GM18907 (cell line): ENCODE data around the gene OLFML2A.

ENCODE experiments used
- ATAC-seq: cut with Tn5 transposase; IDR thresholded peaks from one replicate; pipeline ENCODE4 v1.9.1; 2021; ENCODE audit warnings: mild to moderate bottlenecking, moderate library complexity; ENCODE audit not compliant: unreplicated experiment

The OLFML2A gene

DNA sequence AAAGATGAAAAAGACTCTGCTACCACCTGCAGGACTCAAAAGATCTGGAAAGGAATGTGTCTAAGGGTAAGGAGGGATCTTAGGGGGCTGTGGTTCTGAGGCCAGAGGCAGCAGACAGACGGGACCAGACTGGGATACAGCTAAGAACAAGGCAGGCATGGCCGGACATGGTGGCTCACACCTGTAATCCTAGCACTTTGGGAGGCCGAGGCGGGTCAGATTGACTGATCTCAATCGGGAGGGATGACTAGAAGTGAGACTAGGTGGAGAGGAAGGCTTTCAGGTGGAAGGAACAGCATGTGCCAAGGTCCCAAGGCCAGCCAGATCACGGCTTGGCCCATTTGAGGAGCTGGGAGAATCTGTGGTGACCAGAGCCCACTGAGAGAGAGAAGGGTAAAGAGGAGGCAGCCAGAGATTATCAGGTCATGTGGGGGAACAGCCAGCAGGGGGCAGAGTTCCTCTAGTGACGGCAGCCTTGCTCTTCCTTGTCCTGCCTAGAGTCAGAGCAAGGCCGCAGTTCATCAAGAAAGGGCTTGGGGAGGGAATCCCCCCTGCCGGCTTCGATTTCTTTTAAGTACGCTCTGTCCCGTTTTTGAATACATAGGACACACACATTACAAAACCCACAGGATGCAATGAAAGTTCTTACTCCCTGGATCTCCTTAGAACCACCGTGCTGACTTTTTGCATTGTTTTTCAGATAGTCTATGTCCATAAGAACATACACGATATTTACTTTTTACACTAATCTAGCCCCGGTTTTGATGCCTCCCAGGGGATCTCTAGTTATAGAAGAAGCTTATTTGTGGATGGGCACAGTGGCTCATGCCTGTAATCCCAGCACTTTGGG lies 2.6 kb upstream of the OLFML2A start:
- no peak for ATAC-seq

DNA sequence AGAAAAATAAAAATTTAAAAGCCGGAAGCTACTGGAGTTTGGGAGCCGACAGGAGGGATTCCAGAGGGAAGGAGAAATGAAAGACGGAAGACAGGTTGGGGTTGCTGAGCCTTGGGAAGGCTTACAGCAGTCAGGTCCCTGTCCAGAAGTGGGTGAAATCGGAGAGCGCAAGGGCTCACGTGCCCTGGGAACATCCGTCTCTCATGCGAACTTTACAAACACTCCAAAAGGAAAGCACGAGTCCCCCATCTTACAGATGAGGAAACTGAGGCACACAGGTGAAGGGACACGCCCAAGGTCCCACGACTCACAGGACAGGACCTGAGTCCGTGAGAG lies 347 bp upstream of the OLFML2A start:
- no peak for ATAC-seq

DNA sequence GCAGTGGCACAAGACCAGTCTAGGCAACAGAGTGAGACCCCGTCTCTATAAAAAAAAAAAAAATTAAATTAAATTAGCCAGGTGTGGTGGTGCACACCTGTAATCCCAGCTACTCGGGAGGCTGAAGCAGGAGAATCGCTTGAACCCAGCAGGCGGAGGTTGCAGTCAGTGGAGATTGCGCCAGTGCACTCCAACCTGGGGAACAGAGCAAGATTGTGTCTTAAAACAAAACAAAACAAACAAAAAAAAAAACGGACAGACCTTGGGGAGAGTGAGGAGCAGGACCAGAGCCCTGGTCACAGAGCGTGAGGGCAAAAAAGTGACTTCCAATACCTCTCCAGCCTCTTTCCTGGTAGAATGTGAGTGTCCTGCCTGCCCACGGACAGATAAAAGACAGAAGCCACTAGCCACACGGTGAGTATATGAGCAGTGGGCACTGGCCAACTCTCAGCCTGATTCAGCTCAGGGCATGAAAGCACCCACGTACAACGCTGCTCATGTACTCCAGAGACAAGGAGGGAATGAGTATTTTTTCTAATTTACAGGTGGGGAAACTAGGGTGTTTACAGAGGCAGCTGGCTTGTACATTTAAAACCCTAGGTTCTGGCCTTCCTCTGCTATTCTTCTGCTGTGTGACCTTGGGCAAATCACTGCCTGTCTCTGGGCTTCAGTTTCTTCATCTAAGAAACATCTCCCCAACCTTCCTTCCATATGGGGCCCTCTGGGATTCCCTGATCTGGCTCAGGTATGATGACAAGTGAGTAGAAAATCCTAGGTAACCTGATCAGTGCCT lies 1.8 kb downstream of the OLFML2A start:
- no peak for ATAC-seq

DNA sequence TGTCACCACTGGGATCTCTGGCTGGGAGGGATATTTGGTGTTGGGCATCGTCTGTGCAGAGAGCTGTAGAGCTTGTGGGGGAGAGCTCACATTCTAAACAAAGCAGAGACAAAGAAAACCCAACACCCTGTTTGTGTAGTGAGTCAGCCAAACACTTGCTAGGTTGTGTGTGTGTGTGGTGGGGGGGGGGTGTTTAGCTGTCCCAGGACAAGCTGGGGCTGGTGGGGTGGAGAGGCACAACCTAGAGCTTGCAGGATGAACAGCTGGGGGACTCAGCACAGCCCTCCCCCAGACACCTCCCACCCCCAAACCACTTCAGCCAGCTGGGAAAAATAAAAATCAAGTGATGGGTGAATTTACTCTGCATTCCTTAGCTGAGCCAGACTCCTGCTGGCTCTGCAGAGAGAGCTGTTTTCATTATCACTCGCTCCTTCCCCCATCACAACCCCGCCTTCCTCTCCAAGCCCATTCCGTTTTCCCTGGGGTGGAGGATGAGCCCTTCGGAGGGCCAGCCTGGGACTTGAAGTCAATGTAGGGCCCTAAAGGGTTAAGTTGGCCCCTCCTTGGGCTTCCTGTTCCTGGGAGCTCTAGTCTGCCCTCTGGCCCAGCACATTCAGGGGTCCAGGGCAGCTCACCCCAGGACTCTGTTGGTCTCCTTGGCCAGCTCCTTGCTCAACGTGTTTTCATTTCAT lies 2.6 kb downstream of the OLFML2A start:
- ATAC-seq = no peak

DNA sequence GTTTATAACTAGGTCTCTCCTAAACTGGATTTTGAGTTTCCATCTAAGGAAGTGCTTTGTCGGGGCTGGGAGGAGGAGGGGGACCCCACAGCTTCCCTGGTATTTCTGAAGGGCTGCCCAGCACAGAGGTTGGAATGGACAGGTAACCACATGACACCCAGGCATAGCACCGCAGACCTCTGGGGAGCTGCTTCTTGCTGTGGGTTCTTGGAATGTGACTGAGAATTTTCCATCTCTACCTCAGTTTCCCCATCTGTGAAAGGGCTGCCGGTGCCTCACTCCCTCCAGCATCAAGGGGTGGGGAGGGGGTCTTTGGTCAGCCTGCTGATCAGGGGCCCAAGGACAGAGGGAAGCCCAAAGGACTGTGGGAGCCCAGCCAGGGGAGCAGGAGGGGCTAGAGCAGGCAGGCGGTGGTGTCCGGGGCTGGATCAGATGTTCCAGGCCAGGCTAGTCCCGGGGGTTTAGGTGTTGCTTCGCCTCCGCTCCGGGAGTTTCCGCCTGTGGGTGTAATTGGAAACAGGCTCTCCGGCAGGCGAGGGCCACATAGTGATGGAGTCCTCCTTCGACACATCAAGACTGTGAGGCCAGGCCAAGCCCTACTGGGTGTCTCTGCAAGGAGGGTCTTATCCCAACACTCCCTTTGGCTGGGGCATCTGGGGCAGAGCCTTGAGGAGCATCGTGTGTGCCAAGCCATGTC lies 3.3 kb downstream of the OLFML2A start:
- no peak for ATAC-seq

DNA sequence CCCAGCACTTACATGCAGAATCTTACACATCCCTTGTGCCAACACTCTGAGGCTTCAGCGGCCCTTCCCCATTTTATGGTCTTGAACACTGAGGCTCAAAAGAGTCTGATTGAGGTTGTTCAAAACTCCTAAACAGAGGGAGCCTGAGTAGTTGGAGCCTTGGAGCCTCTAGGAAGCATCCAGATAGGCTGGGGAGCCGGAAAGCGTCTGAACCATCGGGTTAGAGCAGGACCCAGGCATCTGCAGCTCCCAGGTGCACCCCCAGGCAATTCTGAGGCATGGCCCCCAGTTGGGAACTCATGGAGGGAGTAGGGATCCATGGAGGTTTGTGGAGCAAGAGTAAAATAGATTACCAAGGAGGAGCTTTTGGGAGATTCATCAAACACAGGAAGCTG lies 3.8 kb downstream of the OLFML2A start:
- no peak for ATAC-seq

DNA sequence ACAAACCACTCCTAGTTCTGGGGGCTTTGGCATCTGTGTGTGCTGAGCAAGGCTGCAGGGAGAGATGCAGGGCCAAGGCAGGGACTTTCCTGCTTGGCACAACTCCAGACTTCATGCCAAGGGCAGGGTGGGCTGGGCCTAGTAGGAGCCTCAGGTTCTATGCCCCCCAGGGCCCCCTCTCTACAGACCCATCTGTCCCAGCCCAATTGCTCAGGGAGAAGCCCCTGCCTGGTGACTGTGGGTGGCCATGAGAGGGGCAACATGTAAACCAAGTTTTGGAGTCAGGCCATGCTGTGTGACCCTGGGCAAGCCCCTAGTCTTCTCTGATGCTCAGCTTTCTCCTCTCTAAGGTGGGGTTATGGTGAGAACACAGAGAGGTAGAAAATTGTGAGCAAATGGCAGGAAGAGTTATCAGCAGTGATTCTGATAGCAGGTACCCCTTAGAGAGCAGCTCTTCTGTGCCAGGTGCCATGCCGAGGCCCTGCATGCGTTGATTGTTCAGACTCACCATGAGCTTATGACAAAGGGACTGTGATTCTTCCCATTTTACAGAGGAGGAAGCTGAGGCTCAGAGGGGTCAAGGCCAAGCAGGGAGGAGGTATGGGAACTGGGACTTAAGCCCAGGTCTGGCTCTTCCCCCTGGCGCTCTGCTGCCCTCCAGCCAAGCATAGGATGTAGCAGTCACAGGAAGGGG lies 5.2 kb downstream of the OLFML2A start:
- ATAC-seq = no peak

DNA sequence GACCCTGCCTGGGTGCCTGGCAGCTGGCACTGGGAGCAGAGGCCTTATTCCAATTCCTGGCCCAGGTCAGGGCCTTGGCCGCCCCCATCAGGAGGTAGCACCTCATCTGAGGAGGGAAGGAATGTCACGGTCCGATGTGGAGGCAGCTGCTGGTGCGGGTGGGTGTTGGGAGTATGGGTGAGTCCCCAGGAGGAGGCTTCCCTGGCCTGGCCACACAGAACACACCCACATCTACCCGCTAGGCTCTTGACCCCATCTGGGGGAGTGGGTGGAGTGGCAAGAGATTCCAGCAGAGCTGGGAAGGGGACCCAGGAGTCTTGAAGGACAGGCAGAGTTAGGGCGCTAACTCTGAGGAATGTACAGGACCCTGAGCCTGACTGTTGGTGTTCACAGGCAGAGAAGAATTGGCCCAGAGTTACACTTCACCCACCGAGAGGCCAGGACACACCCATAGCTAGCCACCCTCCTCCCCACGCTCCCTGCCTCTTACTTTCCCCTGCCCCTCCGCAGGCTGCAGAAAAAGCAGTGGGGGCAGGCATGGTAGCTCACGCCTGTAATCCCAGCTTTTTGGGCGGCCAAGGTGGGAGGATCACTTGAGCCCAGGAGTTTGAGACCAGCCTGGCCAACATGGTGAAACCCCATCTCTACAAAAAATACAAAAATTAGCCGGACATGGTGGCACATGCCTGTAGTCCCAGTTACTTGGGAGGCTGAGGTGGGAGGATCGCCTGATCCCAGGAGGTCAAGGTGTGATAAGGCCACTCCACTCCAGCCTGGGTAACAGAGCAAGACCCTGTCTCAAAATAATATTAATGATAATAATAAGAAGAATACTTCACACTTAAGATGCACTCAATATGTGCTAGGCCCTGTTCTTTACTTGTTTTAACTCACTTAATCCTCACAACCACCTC lies 6.0 kb downstream of the OLFML2A start:
- ATAC-seq = no peak

DNA sequence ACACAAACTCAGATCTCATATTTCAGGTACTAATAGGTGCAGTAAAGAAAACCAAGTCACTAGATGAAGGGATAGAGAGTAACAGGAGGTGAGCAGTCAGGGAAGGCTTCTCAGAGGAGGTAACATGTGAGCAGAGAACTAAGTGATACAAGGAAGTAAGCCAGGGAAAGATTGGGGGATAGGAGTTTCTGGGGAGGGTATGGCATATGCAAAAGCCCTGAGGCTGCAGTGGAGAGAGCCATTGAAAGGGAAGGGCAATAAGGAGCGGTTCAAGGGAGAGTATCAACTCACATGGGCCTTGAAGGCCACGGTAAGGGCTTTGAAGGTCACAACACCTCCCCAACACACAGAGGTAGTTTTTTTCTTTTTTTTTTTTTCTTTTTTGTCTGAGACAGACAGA lies 6.9 kb downstream of the OLFML2A start:
- ATAC-seq = no peak

DNA sequence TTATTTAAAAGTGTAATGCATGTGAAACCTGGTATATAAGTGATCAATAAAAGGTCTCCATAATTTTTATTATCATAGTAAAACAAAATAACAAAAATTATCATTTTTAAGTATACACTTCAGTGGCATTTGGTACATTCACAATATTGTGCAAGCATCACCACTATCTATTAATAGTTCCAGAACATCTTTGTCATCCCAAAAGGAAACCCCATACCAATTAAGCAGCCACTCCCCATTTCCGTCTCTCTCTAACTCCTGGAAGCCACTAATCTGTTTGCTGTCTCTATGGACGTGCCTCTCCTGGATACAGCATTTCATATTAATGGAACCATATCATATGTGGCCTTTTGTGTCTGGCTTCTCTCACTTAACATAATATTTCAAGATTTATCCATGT lies 7.6 kb downstream of the OLFML2A start:
- ATAC-seq = no peak

DNA sequence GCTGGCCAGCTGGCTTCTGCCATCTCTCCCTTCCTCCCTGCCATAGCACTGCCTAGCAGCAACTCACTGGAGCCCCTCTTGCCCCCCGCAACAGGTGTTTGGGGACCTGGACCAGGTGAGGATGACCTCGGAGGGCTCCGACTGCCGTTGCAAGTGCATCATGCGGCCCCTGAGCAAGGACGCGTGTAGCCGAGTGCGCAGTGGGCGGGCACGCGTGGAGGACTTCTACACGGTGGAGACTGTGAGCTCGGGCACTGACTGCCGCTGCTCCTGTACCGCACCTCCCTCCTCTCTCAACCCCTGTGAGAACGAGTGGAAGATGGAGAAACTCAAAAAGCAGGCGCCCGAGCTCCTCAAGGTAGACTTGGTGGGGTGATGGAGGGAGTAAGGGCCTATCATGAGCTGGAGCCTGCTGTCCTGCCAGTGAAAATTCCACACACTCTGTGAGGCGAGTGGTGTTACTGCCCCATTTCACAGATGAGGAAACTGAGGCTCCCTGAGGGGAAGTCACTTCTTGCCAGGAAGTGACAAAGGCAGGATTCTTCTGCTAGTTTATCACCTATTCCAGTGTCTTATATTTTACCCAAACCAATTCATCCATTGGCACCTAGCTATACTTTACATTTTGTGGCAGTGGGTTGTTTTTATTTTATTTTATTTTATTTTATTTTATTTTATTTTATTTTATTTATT lies 10.1 kb downstream of the OLFML2A start:
- ATAC-seq = no peak

DNA sequence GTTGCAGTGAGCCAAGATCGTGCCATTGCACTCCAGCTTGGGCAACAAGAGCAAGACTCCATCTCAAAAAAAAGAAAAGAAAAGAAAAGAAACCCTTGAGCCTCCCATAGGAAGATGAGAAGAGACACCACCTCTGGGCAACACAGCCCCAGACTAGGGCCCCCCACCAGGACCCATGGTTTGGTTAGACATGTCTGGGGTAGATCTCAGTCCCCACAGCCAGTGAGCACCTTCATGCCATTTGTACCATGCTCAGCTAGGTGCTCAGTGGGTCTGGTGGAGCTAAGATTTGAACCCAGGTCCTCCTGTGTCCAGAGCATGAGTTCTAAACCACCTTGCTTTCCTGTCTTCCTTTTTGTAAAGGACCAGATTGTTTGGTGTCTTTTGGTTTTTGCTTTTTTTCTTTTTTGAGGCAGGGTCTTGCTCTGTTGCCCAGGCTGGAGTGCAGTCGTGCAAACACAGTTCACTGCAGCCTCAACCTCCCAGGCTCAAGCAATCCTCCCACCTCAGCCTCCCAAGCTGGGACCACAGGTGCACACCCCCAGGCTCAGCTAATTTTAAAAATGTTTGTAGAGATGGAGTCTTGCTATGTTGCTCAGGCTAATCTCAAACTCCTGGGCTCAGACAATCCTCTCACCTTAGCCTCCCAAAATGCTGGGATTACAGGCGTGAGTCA lies 11.7 kb downstream of the OLFML2A start:
- ATAC-seq = no peak

DNA sequence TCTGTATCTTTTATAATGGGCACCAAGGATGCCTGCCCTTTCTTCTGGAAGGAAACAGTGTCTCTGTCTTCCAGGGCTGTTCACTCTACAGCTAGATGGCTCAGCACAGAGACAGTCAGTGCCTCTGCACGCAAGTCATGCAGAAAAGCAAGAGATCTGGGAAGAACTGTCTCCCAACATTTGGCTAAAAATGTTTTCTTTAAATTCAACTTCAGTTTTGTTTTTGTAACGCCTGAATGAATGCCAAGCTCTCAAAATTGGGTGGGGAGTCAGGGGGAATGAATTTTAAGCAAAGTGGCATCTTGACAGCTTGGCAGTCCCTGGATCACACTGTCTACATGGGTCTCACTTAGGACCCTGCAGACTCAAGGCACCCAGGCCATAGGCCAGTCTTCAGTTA lies 12.6 kb downstream of the OLFML2A start:
- no peak for ATAC-seq

DNA sequence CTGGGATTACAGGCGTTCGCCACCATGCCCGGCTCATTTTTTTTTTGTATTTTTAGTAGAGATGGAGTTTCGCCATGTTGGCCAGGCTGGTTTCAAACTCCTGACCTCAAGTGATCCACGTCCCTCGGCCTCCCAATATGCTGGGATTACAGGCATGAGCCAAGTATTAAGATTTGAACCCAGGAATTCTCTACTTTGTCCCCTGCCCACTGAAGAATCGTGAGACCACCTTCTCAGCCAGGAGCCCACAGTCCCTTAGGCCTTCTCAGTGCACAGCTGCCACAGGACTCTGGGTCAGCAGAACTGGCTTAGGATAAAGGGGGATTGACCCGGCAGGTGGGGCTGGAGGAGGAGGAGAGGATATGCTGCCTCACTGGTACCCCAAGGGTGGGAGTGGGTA lies 13.4 kb downstream of the OLFML2A start:
- no peak for ATAC-seq

DNA sequence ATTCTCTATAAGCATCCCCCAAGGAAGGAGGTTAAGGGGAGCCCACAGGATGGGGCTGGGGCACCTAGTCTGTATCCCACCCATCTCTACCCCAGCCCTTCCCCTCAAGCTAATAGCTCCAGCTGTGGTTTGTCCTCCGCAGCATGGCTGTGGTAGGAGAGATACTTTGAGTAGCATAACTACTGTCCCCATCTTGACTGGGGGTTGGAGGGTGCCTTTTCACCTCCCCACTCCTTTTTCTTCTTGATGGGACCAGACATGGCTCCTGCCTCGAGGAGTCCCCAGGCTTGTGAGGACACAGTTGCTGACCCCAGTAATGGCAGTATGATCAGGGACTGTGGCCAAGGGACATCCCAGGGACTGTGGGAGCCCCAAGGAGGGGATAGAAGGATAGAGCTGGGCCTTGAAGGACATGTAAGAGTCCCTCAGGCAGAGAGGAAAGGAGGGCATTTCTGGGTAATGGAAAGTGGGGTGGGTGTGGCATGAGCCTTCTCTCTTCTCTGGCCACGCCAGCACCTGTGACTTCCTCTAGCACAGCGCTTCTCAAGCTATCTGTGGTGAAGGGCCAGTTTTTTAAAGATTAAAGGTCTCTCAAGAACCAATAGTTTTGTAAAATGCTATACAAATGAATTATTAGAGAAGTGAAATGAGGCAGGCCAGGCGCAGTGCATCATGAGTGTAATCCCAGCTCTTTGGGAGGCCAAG lies 14.0 kb downstream of the OLFML2A start:
- no peak for ATAC-seq

DNA sequence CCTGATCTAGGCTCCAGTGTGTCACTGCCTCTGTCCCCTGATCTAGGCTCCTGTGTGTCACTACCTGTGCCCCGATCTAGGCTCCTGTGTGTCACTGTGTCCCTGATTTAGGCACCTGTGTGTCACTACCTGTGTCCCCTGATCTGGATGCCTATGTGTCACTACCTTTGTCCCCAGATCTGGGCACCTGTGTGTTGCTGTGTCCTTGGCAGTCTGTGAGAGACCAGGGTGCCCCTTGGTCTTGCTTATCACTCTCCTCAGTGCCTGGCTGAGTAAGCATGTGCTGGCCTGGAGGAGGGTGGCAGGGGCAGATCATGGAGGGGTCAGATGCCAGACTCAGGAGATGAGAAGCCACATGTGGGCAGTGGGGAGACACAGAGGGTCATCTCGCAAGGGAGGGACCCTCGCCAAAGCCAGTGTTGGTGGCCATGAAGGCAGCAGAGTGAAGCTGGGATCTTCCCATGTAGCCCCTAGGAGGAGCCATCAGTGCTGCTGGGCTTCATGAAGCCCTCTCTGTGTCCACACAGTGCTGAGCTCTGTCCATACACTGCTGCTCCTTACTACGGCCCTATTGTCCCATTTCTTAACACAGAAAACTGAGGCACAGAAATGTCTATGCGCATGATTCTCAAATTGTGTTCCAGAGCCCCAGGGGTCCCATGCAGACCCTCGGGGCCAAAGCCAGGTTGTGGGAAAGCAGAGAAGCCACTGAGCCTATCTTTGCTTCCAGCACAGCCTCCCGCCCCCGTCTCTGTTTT lies 15.5 kb downstream of the OLFML2A start:
- no peak for ATAC-seq

DNA sequence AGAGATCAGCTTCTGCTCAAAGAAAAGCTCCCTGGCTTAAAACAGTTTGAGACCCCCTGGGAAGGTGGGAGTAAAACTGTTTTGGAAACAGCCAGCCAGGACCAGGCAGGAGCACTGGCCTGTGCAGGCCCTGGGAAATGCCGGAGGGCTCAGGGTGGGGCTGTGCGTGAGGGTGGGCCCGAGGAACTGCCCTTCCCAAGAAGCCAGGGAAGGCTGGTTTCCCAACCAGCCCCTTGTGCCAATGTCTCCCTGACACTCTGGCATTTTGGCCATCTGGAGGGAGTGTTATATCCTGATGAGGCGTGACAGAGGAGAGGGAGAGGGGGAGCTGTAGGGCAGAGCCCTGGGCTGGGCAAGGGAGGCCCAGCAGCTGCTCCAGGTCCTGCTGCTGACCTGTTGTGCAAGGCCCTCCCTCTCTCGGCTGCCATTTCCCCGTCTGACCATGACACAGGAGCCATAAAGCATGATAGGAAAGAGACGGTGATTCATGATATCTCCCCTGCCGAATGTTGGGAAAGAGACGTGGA lies 16.1 kb downstream of the OLFML2A start:
- ATAC-seq = no peak
